IPS DF 19.7 (cell line): Measurements from ENCODE around the gene PPM1F.

Experiments
- DNase-seq: peaks from one replicate; pipeline ENCODE4 v3.0.0-alpha.2; 2013; ENCODE audit warnings: low read depth, low spot score

PPM1F gene

GRCh38 chr22:21952586-21953571 lies at the start of gene PPM1F:
PPM1F (minus strand) TSS chr22:21952848; CDS start chr22:21946048, 6,800 bp downstream.
- no peak for DNase-seq

- DNase-seq = no peak
These were observed 49.2 kb upstream of the PPM1F start for GRCh38 chr22:22001664-22002525.

GRCh38 chr22:21998595-21999247 lies 46.1 kb upstream of the PPM1F start:
- no peak for DNase-seq

GRCh38 chr22:21996175-21996720 lies 43.6 kb upstream of the PPM1F start:
- no peak for DNase-seq

- DNase-seq = no peak
These were observed 43.0 kb upstream of the PPM1F start for GRCh38 chr22:21995660-21996059.

GRCh38 chr22:21994881-21995444 lies 42.3 kb upstream of the PPM1F start:
- DNase-seq = no peak

- DNase-seq = no peak
These were observed 40.1 kb upstream of the PPM1F start for GRCh38 chr22:21992593-21993237.

- no peak for DNase-seq
These were observed 39.1 kb upstream of the PPM1F start for GRCh38 chr22:21991774-21992173.

- DNase-seq = no peak
These were observed 38.6 kb upstream of the PPM1F start for GRCh38 chr22:21991304-21991596.

- no peak for DNase-seq
These were observed 38.0 kb upstream of the PPM1F start for GRCh38 chr22:21990445-21991303.

GRCh38 chr22:21989049-21989448 lies 36.4 kb upstream of the PPM1F start:
- DNase-seq = no peak

- no peak for DNase-seq
These were observed 32.6 kb upstream of the PPM1F start for GRCh38 chr22:21985214-21985613.

GRCh38 chr22:21984793-21985192 lies 32.1 kb upstream of the PPM1F start:
- peak; percentile 25 for DNase-seq

- peak; percentile 20 for DNase-seq
These were observed 29.8 kb upstream of the PPM1F start, which contains the start of gene TOP3B for GRCh38 chr22:21982338-21982965. TOP3B (minus strand) TSS chr22:21982787; CDS start chr22:21975709, 7,078 bp downstream.

GRCh38 chr22:21981874-21982273 lies 29.2 kb upstream of the PPM1F start:
- no peak for DNase-seq

GRCh38 chr22:21980547-21980946 lies 27.9 kb upstream of the PPM1F start:
- no peak for DNase-seq

- DNase-seq = no peak
These were observed 26.1 kb upstream of the PPM1F start for GRCh38 chr22:21978564-21979386.

GRCh38 chr22:21977814-21978213 lies 25.2 kb upstream of the PPM1F start:
- DNase-seq = no peak
